Mucosa of stomach (tissue), 1 donor: ENCODE data around the gene EGF.

Experiments used
- H3K27me3 ChIP-seq: one replicate; pipeline ENCODE4 v1.7.0; 2013; ENCODE audit warnings: mild to moderate bottlenecking, low read length; ENCODE audit not compliant: control insufficient read depth, insufficient read depth
- H3K36me3 ChIP-seq: one replicate; pipeline ENCODE4 v1.7.0; 2013; ENCODE audit warnings: low read length; ENCODE audit not compliant: control insufficient read depth, insufficient read depth
- H3K4me1 ChIP-seq: one replicate; pipeline ENCODE4 v1.7.0; 2013; ENCODE audit warnings: mild to moderate bottlenecking, low read length; ENCODE audit not compliant: control insufficient read depth, insufficient read depth
- H3K4me3 ChIP-seq: one replicate; pipeline ENCODE4 v1.7.0; 2013; ENCODE audit warnings: low read length
- H3K9ac ChIP-seq: one replicate; pipeline ENCODE4 v1.7.0; 2013; ENCODE audit warnings: mild to moderate bottlenecking, low read length, moderate library complexity
- H3K9me3 ChIP-seq: one replicate; pipeline ENCODE4 v1.7.0; 2013; ENCODE audit warnings: mild to moderate bottlenecking, low read length, moderate library complexity; ENCODE audit not compliant: control insufficient read depth
- donor health status: Pancreatic carcinoma.

Gene EGF

DNA sequence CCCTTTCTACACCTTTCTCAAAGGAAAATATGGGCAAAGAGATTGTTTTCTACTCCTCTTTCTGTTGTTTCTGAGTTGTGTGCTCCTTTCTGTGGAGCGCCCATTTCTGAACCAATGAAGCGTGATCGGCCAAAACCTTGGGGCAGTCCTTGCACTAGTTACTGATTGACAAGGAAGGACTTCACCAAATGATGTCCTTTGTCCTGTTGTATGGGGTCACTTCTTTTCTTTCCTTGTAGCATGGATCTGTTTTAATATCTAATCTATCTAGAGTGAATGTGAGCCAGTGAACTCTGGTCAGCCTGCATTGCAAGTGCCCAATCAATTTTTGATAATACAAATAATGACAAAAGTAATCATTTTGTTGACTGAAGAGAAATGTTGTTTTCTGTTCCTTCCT, 94.5 kb downstream of the EGF start:
- no peaks in the 10 kb centered on the region for H3K4me1 ChIP-seq
- H3K27me3 ChIP-seq = peaks cover 4% of the 10 kb centered on the region
- no peak overlapping the region for H3K4me3 ChIP-seq
- no peak overlapping the region for H3K9ac ChIP-seq
- H3K36me3 ChIP-seq = no peaks in the 10 kb centered on the region
- no peaks in the 10 kb centered on the region for H3K9me3 ChIP-seq

DNA sequence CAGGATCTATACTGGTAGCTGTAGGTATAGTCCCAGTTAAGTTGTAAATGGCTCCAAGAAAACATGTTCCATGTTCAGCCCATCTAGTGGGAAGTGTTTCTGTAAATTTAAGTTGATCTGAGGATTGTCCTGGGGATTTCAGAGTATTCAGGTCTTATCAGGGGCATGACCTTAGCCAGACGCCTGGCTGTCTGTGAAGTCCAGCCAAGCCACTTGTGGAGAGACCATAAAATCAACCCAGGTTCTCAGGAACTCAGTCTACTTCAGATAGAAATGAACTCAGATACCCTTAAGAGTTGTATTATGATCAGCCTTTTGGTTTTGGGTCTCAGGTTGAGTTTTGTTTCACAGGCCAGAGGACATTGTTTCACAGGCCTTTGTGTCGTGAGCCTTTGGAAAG, 95.9 kb downstream of the EGF start:
- Histone ChIP-seq H3K27me3 (peaks cover 4% of the 10 kb centered on the region), H3K9me3 (no peaks in the 10 kb centered on the region), H3K9ac (no peak overlapping the region), H3K36me3 (no peaks in the 10 kb centered on the region), H3K4me3 (no peak overlapping the region), H3K4me1 (no peaks in the 10 kb centered on the region)

DNA sequence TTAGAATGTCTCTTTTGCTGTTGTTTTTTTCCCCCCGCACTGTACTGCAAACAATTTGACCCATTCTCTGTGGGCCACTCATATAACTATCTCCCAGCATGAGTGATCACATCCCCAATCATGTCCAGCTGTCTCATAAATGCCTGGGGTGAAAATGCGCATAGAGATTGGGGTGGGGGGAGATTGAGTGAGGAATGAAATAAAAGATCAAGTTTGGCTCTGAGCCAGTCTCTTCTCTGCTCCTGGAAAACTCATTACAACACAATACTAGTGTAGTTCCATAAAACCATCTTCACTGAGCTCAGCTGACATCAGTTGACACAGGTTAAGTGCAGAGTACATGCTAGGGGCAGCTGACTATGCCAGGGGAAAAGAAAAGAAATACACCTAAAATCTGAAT, 96.9 kb downstream of the EGF start:
- Histone ChIP-seq H3K4me1 (no peaks in the 10 kb centered on the region), H3K9me3 (no peaks in the 10 kb centered on the region), H3K4me3 (no peak overlapping the region), H3K9ac (no peak overlapping the region), H3K36me3 (no peaks in the 10 kb centered on the region), H3K27me3 (no peaks in the 10 kb centered on the region)

DNA sequence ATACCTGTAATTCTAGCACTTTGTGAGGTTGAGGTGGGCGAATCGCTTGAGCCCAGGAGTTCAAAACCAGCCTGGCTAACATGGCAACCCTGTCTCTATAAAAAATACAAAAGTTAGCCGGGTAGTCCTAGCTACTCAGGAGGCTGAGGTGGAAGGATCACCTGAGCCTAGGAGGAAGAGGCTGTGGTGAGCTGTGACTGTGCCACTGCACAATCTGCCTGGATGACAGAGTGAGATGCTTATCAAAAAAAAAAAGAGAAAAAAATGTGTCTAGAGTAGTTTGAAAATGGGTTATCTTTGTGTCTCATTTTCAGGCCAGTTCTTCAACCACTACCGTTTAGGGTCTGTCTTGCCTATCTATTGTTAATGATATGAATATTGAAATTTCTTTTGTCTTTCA, 98.1 kb downstream of the EGF start:
- Histone ChIP-seq H3K27me3 (no peaks in the 10 kb centered on the region), H3K9me3 (no peaks in the 10 kb centered on the region), H3K36me3 (no peaks in the 10 kb centered on the region), H3K4me3 (no peak overlapping the region), H3K9ac (no peak overlapping the region), H3K4me1 (no peaks in the 10 kb centered on the region)

DNA sequence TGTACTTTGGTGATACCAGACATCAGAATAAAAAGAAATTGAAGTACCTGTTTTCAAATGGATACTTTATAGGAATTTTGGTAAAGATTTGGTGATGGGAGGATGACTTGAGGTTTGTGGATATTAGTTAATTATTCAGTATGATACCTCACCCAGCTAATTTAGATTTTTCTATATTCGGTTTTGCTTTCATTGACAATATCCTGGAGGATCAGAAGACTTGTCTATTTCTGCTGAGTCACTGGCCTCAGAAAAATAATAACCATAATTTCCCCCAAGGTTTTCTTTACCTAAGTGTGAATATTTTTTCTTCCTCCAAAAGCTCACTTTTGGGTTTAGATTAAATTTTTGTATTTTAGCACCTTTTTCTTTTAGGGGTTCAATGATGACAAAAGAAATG, 100.2 kb downstream of the EGF start:
- no peaks in the 10 kb centered on the region for H3K4me1 ChIP-seq
- H3K4me3 ChIP-seq = no peak overlapping the region
- no peaks in the 10 kb centered on the region for H3K9me3 ChIP-seq
- H3K27me3 ChIP-seq = no peaks in the 10 kb centered on the region
- H3K9ac ChIP-seq = no peak overlapping the region
- no peaks in the 10 kb centered on the region for H3K36me3 ChIP-seq

DNA sequence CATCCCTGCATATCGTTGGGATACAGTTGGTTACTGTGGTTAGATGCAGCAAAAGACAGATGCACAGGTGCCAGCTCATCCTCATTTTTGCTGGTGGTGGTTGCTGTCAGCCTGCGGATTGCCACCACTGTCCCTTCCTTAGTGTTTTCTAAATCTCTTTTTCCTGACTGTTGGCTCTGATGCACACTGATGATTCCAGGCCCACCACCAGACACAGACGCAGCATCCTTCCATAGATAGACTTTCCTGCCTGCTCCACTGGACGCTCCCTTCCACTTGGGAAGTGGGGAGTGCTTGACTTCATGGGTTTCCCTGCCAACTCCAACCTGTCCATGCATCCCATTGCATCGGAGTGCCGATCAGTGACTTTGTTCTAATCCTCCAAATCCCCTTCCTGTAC, 101.5 kb downstream of the EGF start:
- Histone ChIP-seq H3K9ac (no peak overlapping the region), H3K4me1 (no peaks in the 10 kb centered on the region), H3K4me3 (no peak overlapping the region), H3K27me3 (no peaks in the 10 kb centered on the region), H3K9me3 (no peaks in the 10 kb centered on the region), H3K36me3 (no peaks in the 10 kb centered on the region)

DNA sequence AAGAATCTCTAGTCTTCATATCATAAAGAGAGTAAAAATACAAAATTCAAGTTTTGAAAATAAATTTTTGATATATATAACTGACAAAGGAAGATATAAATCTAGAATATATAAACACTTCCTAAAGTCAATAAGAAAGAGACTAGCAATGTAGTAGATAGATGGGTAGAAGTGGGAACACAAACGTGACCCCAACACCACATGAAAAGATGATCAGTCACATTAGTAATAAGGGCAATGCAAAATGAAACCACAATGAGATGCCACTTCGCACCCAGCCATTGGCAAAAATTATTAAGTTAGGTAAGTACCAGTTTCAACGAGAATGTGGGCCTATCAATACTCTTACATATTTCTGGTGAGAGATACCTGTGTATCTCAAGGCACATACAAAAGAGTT, 106.5 kb downstream of the EGF start:
- H3K9me3 ChIP-seq = no peaks in the 10 kb centered on the region
- no peaks in the 10 kb centered on the region for H3K36me3 ChIP-seq
- H3K4me3 ChIP-seq = no peak overlapping the region
- H3K9ac ChIP-seq = no peak overlapping the region
- H3K27me3 ChIP-seq = no peaks in the 10 kb centered on the region
- no peaks in the 10 kb centered on the region for H3K4me1 ChIP-seq

DNA sequence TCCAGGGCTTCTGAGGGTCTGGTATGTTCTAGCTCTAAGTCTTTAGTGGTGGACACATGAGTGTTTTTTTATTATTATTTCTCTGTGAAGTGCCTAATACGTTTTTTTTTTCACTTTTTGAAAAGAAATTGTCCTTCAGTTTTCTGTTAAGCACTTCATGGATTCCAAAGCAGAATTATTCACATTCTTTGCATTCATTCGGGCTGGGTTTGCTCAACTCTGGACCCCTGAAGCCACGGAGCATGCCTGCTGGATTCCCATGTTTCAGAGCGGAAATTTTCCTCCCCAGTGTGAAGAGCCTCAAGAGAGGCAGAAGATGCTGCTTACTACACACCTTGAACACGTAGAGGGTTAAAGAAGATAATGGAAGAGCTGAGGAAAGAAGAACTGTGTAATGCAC, 107.5 kb downstream of the EGF start:
- Histone ChIP-seq H3K27me3 (no peaks in the 10 kb centered on the region), H3K4me3 (no peak overlapping the region), H3K4me1 (no peaks in the 10 kb centered on the region), H3K36me3 (no peaks in the 10 kb centered on the region), H3K9ac (no peak overlapping the region), H3K9me3 (no peaks in the 10 kb centered on the region)

DNA sequence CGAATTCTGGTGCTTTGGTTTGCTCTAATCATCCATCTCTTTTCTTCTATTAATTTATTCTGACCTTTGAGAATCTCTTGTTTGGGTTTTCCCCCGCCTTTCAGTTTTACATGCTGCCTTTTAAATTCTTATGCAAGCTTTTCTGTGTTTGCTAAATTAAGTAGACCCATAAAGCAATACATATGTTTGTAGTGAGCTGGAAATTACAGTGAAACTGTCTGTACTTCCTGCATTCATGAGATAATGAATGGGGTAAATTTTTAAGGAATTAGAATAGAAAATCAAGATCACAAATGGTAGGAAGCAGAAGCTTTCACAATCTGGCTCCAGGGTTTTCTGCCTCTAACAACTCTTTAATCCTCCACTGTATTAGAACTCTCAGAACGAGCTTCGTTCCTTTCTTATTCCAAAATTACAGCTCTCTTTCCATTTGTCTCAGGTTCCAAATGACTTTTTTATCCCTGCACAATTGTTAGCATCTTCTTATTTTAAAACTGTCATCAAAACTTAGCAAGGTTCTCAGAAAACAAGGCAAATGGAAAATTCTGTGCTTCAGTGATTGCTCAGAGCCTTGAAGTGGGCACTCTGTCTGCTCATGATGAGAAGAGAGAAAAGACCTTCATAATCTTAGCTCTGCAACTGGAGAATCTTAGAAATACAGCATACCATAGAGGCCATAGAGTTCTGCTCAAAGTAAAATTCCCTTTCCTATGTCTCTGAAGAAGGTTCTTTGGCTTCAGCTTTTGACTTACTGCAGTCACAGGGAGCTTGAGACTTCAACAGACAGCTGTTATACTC, 108.2 kb downstream of the EGF start:
- no peak overlapping the region for H3K9ac ChIP-seq
- no peak overlapping the region for H3K4me3 ChIP-seq
- no peaks in the 10 kb centered on the region for H3K9me3 ChIP-seq
- H3K36me3 ChIP-seq = no peaks in the 10 kb centered on the region
- no peaks in the 10 kb centered on the region for H3K27me3 ChIP-seq
- no peaks in the 10 kb centered on the region for H3K4me1 ChIP-seq

DNA sequence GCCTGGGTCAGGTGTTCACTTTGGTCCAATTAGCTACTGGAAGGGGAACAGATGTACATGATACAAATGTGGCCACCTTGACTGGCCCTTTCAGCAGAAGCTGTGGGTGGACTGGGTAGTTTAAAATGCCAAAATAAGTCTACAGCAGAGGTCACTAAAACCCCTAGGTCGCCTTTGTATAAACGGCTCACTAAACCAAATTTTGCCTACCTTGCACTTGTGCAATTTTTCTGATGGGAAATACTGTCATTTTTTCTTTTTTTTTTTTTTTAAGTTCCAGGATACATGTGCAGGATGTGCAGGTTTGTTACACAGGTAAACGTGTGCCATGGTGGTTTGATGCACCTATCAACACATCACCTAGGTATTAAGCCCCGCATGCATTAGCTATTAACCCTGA, 109.8 kb downstream of the EGF start:
- H3K4me3 ChIP-seq = no peak overlapping the region
- H3K9me3 ChIP-seq = no peaks in the 10 kb centered on the region
- no peaks in the 10 kb centered on the region for H3K36me3 ChIP-seq

DNA sequence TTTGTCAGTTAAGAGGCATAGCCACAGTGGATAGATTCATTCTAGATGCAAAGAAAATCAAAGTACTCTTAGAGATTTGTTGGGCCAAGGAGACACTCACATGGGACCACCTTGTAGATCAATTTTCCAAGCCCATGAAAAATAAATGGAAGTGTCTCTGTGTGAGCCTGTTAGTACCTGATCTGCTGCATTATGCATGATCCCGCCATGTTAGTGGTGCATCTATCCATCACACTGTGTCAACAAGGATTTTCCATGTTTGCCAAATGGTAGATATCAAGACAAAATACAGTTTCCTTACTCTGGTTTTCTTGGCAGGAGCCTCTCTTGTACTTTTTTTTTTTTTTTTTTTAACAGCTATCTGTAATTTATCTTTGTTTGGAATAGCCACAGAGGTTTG, 112.4 kb downstream of the EGF start:
- Histone ChIP-seq H3K9me3 (no peaks in the 10 kb centered on the region), H3K9ac (no peak overlapping the region), H3K36me3 (no peaks in the 10 kb centered on the region), H3K4me1 (no peaks in the 10 kb centered on the region), H3K4me3 (no peak overlapping the region), H3K27me3 (no peaks in the 10 kb centered on the region)

More for the DNA sequence above, 109.8 kb downstream of the EGF start:
- Histone ChIP-seq H3K27me3 (no peaks in the 10 kb centered on the region), H3K4me1 (no peaks in the 10 kb centered on the region), H3K9ac (no peak overlapping the region)

DNA sequence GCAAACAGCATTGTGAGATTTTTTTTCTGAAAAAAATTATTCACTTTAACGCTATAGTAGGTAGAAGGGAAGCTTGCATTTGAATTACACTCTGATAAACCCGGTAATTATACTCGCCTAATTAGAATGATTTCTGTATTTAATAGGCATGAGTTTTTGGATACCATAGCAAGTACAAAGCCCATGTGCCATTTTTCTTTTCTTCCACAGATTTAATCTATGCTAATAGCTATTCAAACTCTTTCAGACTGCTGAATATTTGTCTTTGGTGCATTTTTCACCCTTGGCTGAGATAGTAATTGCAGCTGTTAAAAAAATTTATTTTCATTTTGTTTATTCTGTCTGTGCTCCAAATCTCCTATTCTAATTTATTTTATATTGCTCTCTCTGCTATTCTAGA, 113.0 kb downstream of the EGF start:
- Histone ChIP-seq H3K27me3 (no peaks in the 10 kb centered on the region), H3K4me1 (no peaks in the 10 kb centered on the region), H3K9ac (no peak overlapping the region), H3K9me3 (no peaks in the 10 kb centered on the region), H3K36me3 (no peaks in the 10 kb centered on the region), H3K4me3 (no peak overlapping the region)

DNA sequence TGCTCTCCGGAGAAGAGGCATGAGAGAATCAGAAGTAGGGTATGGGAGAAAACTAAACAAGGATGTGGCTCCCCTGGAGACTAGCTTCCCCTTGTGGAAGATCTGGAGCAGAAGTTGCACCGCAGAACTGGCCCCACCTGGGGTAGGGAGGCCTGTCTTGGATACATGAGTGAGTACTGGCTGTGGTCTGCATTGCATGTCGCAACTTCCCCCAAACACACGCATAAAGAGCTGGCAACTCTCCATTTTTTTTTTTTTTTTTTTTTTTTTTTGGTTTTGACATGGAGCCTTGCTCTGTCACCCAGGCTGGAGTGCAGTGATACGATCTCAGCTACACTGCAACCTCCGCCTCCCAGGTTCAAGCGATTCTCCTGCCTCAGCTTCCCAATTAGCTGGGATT, 119.9 kb downstream of the EGF start:
- Histone ChIP-seq H3K4me3 (no peak overlapping the region), H3K36me3 (no peaks in the 10 kb centered on the region), H3K4me1 (no peaks in the 10 kb centered on the region), H3K9me3 (no peaks in the 10 kb centered on the region), H3K27me3 (no peaks in the 10 kb centered on the region), H3K9ac (no peak overlapping the region)
